WI38 (cell line): ENCODE measurements around the gene TRABD2B.

Experiments
- H3K4me3 ChIP-seq: 2 replicates; pipeline ENCODE4 v1.5.1; 2011; ENCODE audit warnings: low read depth, mild to moderate bottlenecking, control low read depth, low read length
- CTCF ChIP-seq: IDR thresholded peaks from 2 replicates; pipeline ENCODE4 v1.5.1; 2012; ENCODE audit warnings: low read depth, mild to moderate bottlenecking, control low read depth, low read length

Gene TRABD2B

GRCh38 chr1:47722101-47722500 is 275.1 kb downstream of the TRABD2B start:
- no peak overlapping the region for H3K4me3 ChIP-seq
- no peak for TF ChIP-seq CTCF

GRCh38 chr1:47720111-47720510 is 277.1 kb downstream of the TRABD2B start:
- H3K4me3 ChIP-seq, result no peak overlapping the region
- no peak for TF ChIP-seq CTCF

- no peak overlapping the region for H3K4me3 ChIP-seq
- no peak for TF ChIP-seq CTCF
Observed at GRCh38 chr1:47717341-47717740, 279.8 kb downstream of the TRABD2B start.

GRCh38 chr1:47713975-47714767 is 283.0 kb downstream of the TRABD2B start:
- TF ChIP-seq CTCF, result no peak
- no peak overlapping the region for H3K4me3 ChIP-seq

- no peak overlapping the region for H3K4me3 ChIP-seq
- no peak for TF ChIP-seq CTCF
Observed at GRCh38 chr1:47713333-47713953, 283.7 kb downstream of the TRABD2B start.

GRCh38 chr1:47712596-47713299 is 284.4 kb downstream of the TRABD2B start:
- TF ChIP-seq CTCF, result no peak
- H3K4me3 ChIP-seq, result no peak overlapping the region

GRCh38 chr1:47711848-47712492 is 285.2 kb downstream of the TRABD2B start:
- TF ChIP-seq CTCF, result no peak
- no peak overlapping the region for H3K4me3 ChIP-seq
